Renal cortex interstitium (tissue), 3 donors: Measurements from ENCODE around the gene PRMT1. TPM values are rescaled to one million over a fixed set of nuclear protein-coding genes. Genes with fewer than 3 reads are reported as not detected.

ENCODE experiments used
- polyA plus RNA-seq, 3 donors: library from polyadenylated mRNA; unstranded; fragments of 120-200 nt; gene quantifications; one replicate each; pipeline ENCODE4 v1.2.1, GENCODE V29; 2013; ENCODE audit not compliant: insufficient read length in 3 of 3

The PRMT1 gene
- polyA plus RNA-seq, 3 donors = 198 to 261 (median 228) TPM

Other genes starting within 250 kb of the PRMT1 start
- gene SLC17A7, start 235.7 kb upstream of the PRMT1 start, polyA plus RNA-seq = under 1 TPM; 0.19 to 0.47 (median 0.33) TPM
- 100 to 1,000 TPM in 1 of 3 donors, 10 to 100 TPM in 2; 85.0 to 102 (median 91.3) TPM for gene PIH1D1, start 225.5 kb upstream of the PRMT1 start, polyA plus RNA-seq
- gene ALDH16A1, start 224.0 kb upstream of the PRMT1 start, polyA plus RNA-seq = 10 to 100 TPM; 14.4 to 27.7 (median 26.4) TPM
- gene FLT3LG, start 203.1 kb upstream of the PRMT1 start, polyA plus RNA-seq = 1 to 10 TPM; 2.5 to 4.4 (median 3.2) TPM
- 1,000 to 10,000 TPM; 2,269 to 2,915 (median 2,804) TPM for gene RPL13A, start 189.7 kb upstream of the PRMT1 start, polyA plus RNA-seq
- 1,000 to 10,000 TPM; 2,058 to 2,977 (median 2,724) TPM for gene RPS11, start 180.8 kb upstream of the PRMT1 start, polyA plus RNA-seq
- 100 to 1,000 TPM; 225 to 312 (median 227) TPM for gene FCGRT, start 164.6 kb upstream of the PRMT1 start, polyA plus RNA-seq
- gene RCN3, start 149.3 kb upstream of the PRMT1 start, polyA plus RNA-seq = 10 to 100 TPM; 13.1 to 24.6 (median 23.3) TPM
- 10 to 100 TPM; 61.9 to 75.9 (median 67.5) TPM for gene NOSIP, start 96.7 kb upstream of the PRMT1 start, polyA plus RNA-seq
- 1 to 10 TPM; 5.8 to 6.8 (median 5.9) TPM for gene PRRG2, start 96.0 kb upstream of the PRMT1 start, polyA plus RNA-seq
- gene PRR12, start 86.1 kb upstream of the PRMT1 start, polyA plus RNA-seq = 10 to 100 TPM; 17.0 to 30.2 (median 28.6) TPM
- gene RRAS, start 37.1 kb upstream of the PRMT1 start, polyA plus RNA-seq = 10 to 100 TPM; 20.6 to 28.9 (median 24.9) TPM
- gene SCAF1, start 35.1 kb upstream of the PRMT1 start, polyA plus RNA-seq = 10 to 100 TPM; 28.4 to 44.1 (median 43.4) TPM
- gene IRF3, start 11.4 kb upstream of the PRMT1 start, polyA plus RNA-seq = 10 to 100 TPM; 36.8 to 92.3 (median 57.7) TPM
- 10 to 100 TPM; 21.0 to 31.6 (median 28.0) TPM for gene BCL2L12, start 11.3 kb upstream of the PRMT1 start, polyA plus RNA-seq
- 1 to 10 TPM; 1.1 to 1.6 (median 1.5) TPM for gene ADM5, start 12.3 kb downstream of the PRMT1 start, polyA plus RNA-seq
- 10 to 100 TPM in 2 of 3 donors, 1 to 10 TPM in 1; 8.0 to 12.8 (median 11.1) TPM for gene CPT1C, start 13.8 kb downstream of the PRMT1 start, polyA plus RNA-seq
- under 1 TPM in 2 of 3 donors, not detected in 1; 0.10 to 0.18 TPM for gene TSKS, start 86.0 kb downstream of the PRMT1 start, polyA plus RNA-seq
- 10 to 100 TPM; 44.5 to 69.2 (median 66.9) TPM for gene AP2A1, start 89.7 kb downstream of the PRMT1 start, polyA plus RNA-seq
- 10 to 100 TPM; 35.6 to 42.1 (median 38.4) TPM for gene FUZ, start 136.0 kb downstream of the PRMT1 start, polyA plus RNA-seq
- 10 to 100 TPM; 61.4 to 74.1 (median 69.6) TPM for gene MED25, start 141.0 kb downstream of the PRMT1 start, polyA plus RNA-seq
- 100 to 1,000 TPM; 278 to 373 (median 349) TPM for gene PTOV1, start 173.9 kb downstream of the PRMT1 start, polyA plus RNA-seq
- 10 to 100 TPM; 41.8 to 93.0 (median 60.3) TPM for gene PNKP, start 190.3 kb downstream of the PRMT1 start, polyA plus RNA-seq
- 10 to 100 TPM; 23.9 to 40.5 (median 38.1) TPM for gene AKT1S1, start 200.1 kb downstream of the PRMT1 start, polyA plus RNA-seq
- gene TBC1D17, start 200.4 kb downstream of the PRMT1 start, polyA plus RNA-seq = 10 to 100 TPM; 38.3 to 61.4 (median 43.0) TPM
- gene IL4I1, start 219.6 kb downstream of the PRMT1 start, polyA plus RNA-seq = 1 to 10 TPM; 3.2 to 7.2 (median 3.9) TPM